ENCODE results near the gene SH3PXD2A. TPM values are rescaled to one million over a fixed set of nuclear protein-coding genes. Genes with fewer than 3 reads are reported as not detected.

Gene SH3PXD2A
- total RNA-seq, 1 donor from 2014 or later = 17.3 TPM

GRCh38 chr10:103703941-103704919 is 151.1 kb downstream of the SH3PXD2A start:
- Histone ChIP-seq H3K9ac (ENCODE audit: low read length) (no peak overlapping the region), H3K27me3 (ENCODE audit: insufficient read depth, low read length) (peaks cover 2% of the 10 kb centered on the region), H4K20me1 (ENCODE audit: insufficient read depth, low read length) (peaks cover 8% of the 10 kb centered on the region), H3K4me2 (ENCODE audit: low read length) (no peak overlapping the region), H3K9me3 (ENCODE audit: insufficient read depth, low read depth, low read length) (peaks cover 8% of the 10 kb centered on the region), H3K4me3 (ENCODE audit: insufficient read depth, low read depth, low read length) (no peak overlapping the region), H3K79me2 (ENCODE audit: insufficient read depth, low read length) (no peaks in the 10 kb centered on the region), H3K36me3 (ENCODE audit: insufficient read depth, low read length) (no peaks in the 10 kb centered on the region), H2AFZ (ENCODE audit: low read depth, low read length) (no peak overlapping the region), H3K4me1 (ENCODE audit: insufficient read depth, low read length) (peaks cover 3% of the 10 kb centered on the region), H3K27ac (ENCODE audit: low read depth, low read length) (no peak overlapping the region)
- Mint-ChIP-seq H3K27ac (ENCODE audit: unreplicated experiment) (no peak overlapping the region), H3K4me3 (ENCODE audit: unreplicated experiment) (no peak overlapping the region), H3K4me1 (ENCODE audit: low read depth, unreplicated experiment) (peaks cover 3% of the 10 kb centered on the region), H3K36me3 (ENCODE audit: low read depth, unreplicated experiment) (no peaks in the 10 kb centered on the region), H3K27me3 (ENCODE audit: low read depth, unreplicated experiment) (no peaks in the 10 kb centered on the region), H3K9me3 (ENCODE audit: unreplicated experiment) (no peaks in the 10 kb centered on the region)
- FAIRE-seq (no peak), DNase-seq (ENCODE audit: low read depth) (no peak)
- TF ChIP-seq, protein P1, sequence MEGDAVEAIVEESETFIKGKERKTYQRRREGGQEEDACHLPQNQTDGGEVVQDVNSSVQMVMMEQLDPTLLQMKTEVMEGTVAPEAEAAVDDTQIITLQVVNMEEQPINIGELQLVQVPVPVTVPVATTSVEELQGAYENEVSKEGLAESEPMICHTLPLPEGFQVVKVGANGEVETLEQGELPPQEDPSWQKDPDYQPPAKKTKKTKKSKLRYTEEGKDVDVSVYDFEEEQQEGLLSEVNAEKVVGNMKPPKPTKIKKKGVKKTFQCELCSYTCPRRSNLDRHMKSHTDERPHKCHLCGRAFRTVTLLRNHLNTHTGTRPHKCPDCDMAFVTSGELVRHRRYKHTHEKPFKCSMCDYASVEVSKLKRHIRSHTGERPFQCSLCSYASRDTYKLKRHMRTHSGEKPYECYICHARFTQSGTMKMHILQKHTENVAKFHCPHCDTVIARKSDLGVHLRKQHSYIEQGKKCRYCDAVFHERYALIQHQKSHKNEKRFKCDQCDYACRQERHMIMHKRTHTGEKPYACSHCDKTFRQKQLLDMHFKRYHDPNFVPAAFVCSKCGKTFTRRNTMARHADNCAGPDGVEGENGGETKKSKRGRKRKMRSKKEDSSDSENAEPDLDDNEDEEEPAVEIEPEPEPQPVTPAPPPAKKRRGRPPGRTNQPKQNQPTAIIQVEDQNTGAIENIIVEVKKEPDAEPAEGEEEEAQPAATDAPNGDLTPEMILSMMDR (IDR thresholded peaks at IDR 0.05; ENCODE audit: insufficient read depth, low read depth, low read length) = no peak
- no peak for TF ChIP-seq EZH2 (IDR thresholded peaks at IDR 0.05; ENCODE audit: insufficient read depth, low read length)

GRCh38 chr10:103701380-103702222 is 153.8 kb downstream of the SH3PXD2A start:
- Histone ChIP-seq H3K27ac (ENCODE audit: low read depth, low read length) (no peak overlapping the region), H3K4me2 (ENCODE audit: low read length) (no peak overlapping the region), H3K4me1 (ENCODE audit: insufficient read depth, low read length) (peaks cover 7% of the 10 kb centered on the region), H3K9ac (ENCODE audit: low read length) (no peak overlapping the region), H3K27me3 (ENCODE audit: insufficient read depth, low read length) (peaks cover 2% of the 10 kb centered on the region), H3K4me3 (ENCODE audit: insufficient read depth, low read depth, low read length) (no peak overlapping the region), H3K79me2 (ENCODE audit: insufficient read depth, low read length) (no peaks in the 10 kb centered on the region), H3K9me3 (ENCODE audit: insufficient read depth, low read depth, low read length) (peaks cover 8% of the 10 kb centered on the region), H3K36me3 (ENCODE audit: insufficient read depth, low read length) (no peaks in the 10 kb centered on the region), H4K20me1 (ENCODE audit: insufficient read depth, low read length) (peaks cover 5% of the 10 kb centered on the region), H2AFZ (ENCODE audit: low read depth, low read length) (no peak overlapping the region)
- Mint-ChIP-seq H3K27me3 (ENCODE audit: low read depth, unreplicated experiment) (no peaks in the 10 kb centered on the region), H3K4me3 (ENCODE audit: unreplicated experiment) (no peak overlapping the region), H3K36me3 (ENCODE audit: low read depth, unreplicated experiment) (no peaks in the 10 kb centered on the region), H3K27ac (ENCODE audit: unreplicated experiment) (no peak overlapping the region), H3K9me3 (ENCODE audit: unreplicated experiment) (no peaks in the 10 kb centered on the region), H3K4me1 (ENCODE audit: low read depth, unreplicated experiment) (peaks cover 18% of the 10 kb centered on the region)
- DNase-seq (ENCODE audit: low read depth) = no peak
- FAIRE-seq = no peak
- TF ChIP-seq EZH2 (IDR thresholded peaks at IDR 0.05; ENCODE audit: insufficient read depth, low read length) = no peak
- TF ChIP-seq, protein P1 (IDR thresholded peaks at IDR 0.05; ENCODE audit: insufficient read depth, low read depth, low read length) = no peak
